ENCODE results near the gene NTM. TPM values are rescaled to one million over a fixed set of nuclear protein-coding genes. Genes with fewer than 3 reads are reported as not detected.
"Not testable (repeated sequence)": the region's sequence is repeated elsewhere in the genome, so short reads cannot be mapped to it uniquely, and the experiment has no call there.

The NTM gene
- total RNA-seq, 2 donors from 2014 or later, result 19.1 to 44.7 TPM

GRCh38 chr11:132357811-132358572 is 987.6 kb downstream of the NTM start:
- Histone ChIP-seq H3K36me3 (no peaks in the 10 kb centered on the region), H3K4me1 (no peaks in the 10 kb centered on the region), H3K4me3 (no peak overlapping the region), H3K9me3 (no peaks in the 10 kb centered on the region), H3K27ac (no peak overlapping the region), H3K27me3 (no peaks in the 10 kb centered on the region)
- DNase-seq (ENCODE audit: low spot score), result no peak
- TF ChIP-seq, protein P1, sequence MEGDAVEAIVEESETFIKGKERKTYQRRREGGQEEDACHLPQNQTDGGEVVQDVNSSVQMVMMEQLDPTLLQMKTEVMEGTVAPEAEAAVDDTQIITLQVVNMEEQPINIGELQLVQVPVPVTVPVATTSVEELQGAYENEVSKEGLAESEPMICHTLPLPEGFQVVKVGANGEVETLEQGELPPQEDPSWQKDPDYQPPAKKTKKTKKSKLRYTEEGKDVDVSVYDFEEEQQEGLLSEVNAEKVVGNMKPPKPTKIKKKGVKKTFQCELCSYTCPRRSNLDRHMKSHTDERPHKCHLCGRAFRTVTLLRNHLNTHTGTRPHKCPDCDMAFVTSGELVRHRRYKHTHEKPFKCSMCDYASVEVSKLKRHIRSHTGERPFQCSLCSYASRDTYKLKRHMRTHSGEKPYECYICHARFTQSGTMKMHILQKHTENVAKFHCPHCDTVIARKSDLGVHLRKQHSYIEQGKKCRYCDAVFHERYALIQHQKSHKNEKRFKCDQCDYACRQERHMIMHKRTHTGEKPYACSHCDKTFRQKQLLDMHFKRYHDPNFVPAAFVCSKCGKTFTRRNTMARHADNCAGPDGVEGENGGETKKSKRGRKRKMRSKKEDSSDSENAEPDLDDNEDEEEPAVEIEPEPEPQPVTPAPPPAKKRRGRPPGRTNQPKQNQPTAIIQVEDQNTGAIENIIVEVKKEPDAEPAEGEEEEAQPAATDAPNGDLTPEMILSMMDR (IDR thresholded peaks at IDR 0.05), result no peak

- Histone ChIP-seq H3K4me3 (no peak overlapping the region), H3K27me3 (no peaks in the 10 kb centered on the region), H3K27ac (no peak overlapping the region), H3K4me1 (no peaks in the 10 kb centered on the region), H3K9me3 (no peaks in the 10 kb centered on the region), H3K36me3 (no peaks in the 10 kb centered on the region)
- TF ChIP-seq, protein P1 (IDR thresholded peaks at IDR 0.05), result no peak
- no peak for DNase-seq (ENCODE audit: low spot score)
Measured at GRCh38 chr11:132358573-132358953, 988.1 kb downstream of the NTM start.

DNA sequence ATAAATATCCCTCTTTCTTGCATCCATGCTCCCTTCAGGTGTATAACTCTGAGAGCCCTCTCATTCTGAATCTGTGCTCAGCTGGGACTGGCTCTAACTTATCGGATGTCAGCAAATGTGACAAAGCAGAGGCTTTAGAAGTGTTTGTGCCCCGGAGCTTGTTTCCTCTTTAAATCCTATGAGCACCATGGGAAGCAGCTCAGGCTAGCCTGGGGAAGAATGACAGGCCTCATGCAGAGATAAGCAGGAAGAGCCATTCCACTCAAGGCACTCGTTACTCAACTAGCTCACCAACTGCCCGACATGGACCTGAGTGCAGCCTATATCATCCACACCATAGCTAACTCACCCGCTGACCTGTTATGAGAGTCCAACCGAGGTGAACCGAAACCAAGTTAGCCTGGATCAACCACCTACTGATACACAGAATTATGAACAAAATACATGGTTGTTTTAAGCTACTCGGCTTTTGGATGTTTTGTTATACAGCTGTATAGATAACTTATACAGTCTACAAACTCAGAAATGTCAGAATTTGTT is 990.7 kb downstream of the NTM start:
- Histone ChIP-seq H3K36me3 (no peaks in the 10 kb centered on the region), H3K27ac (no peak overlapping the region), H3K27me3 (no peaks in the 10 kb centered on the region), H3K4me3 (no peak overlapping the region), H3K4me1 (no peaks in the 10 kb centered on the region), H3K9me3 (no peaks in the 10 kb centered on the region)
- TF ChIP-seq, protein P1 (IDR thresholded peaks at IDR 0.05), result no peak
- no peak for DNase-seq (ENCODE audit: low spot score)

GRCh38 chr11:132365650-132366049 is 995.2 kb downstream of the NTM start:
- H3K4me1 ChIP-seq, result no peaks in the 10 kb centered on the region

GRCh38 chr11:132367293-132367692 is 996.9 kb downstream of the NTM start:
- Histone ChIP-seq H3K4me3 (no peak overlapping the region), H3K27me3 (no peaks in the 10 kb centered on the region), H3K9me3 (no peaks in the 10 kb centered on the region), H3K27ac (no peak overlapping the region), H3K36me3 (no peaks in the 10 kb centered on the region), H3K4me1 (no peaks in the 10 kb centered on the region)
- DNase-seq (ENCODE audit: low spot score), result no peak
- TF ChIP-seq, protein P1 (IDR thresholded peaks at IDR 0.05), result no peak

More at GRCh38 chr11:132365650-132366049, 995.2 kb downstream of the NTM start:
- Histone ChIP-seq H3K36me3 (no peaks in the 10 kb centered on the region), H3K27me3 (no peaks in the 10 kb centered on the region), H3K9me3 (no peaks in the 10 kb centered on the region), H3K4me3 (no peak overlapping the region), H3K27ac (no peak overlapping the region)
- TF ChIP-seq, protein P1 (IDR thresholded peaks at IDR 0.05), result no peak
- no peak for DNase-seq (ENCODE audit: low spot score)

DNA sequence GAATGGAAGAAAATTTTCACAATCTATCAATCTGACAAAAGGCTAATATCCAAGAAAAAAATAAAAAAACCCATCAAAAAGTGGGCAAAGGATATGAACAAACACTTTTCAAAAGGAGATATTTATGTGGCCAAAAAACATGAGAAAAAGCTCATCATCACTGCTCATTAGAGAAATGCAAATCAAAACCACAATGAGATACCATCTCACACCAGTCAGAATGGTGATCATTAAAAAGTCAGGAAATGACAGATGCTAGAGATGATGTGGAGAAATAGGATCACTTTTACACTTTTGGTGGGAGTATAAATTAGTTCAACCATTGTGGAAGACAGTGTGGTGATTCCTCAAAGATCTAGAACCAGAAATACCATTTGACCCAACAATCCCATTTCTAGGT is 999.7 kb downstream of the NTM start:
- not testable (repeated sequence) for H3K27me3 ChIP-seq; H3K4me3 ChIP-seq; H3K36me3 ChIP-seq; H3K9me3 ChIP-seq; H3K27ac ChIP-seq; H3K4me1 ChIP-seq; DNase-seq (ENCODE audit: low spot score)
